GM12892 (cell line): ENCODE data around the gene ADGRF1.

Source experiments
- DNase-seq: peaks from one replicate; pipeline ENCODE4 v3.0.0; 2011; ENCODE audit not compliant: insufficient read length
- FAIRE-seq: peaks from 2 replicates; lab custom pipeline; 2011; peaks lifted over from hg19 to GRCh38; lab: Jason Lieb, UNC
- POLR2A ChIP-seq: IDR thresholded peaks from 2 replicates; pipeline ENCODE4 v1.6.1; 2011; ENCODE audit warnings: low read depth, low read length, control low read depth
- POLR2AphosphoS5 ChIP-seq: IDR thresholded peaks from 2 replicates; pipeline ENCODE4 v1.6.1; 2011; ENCODE audit warnings: low read depth, low read length, control low read depth
- TAF1 ChIP-seq: IDR thresholded peaks from 2 replicates; pipeline ENCODE4 v1.6.1; 2011; ENCODE audit warnings: low read depth, mild to moderate bottlenecking, control low read depth, low read length, borderline replicate concordance

The ADGRF1 gene

DNA sequence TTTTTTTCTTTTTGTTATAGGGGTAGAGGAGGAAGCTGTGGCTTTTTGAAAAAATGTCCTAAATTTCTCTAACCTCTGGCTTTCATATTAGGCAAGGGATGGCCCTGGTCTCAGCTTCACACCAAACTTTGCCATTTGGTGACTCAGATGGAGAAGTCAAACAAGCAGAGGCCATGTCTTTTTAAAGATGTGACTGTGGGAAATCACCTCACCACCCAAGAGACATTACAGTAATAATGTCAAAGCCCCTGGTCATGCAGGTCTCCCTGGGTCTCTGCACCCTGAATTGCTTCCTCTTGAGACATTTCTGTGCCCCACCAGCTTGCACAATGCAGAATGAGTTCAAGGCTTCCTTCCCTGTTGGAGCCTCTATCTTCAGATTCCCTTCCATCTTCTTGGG lies 80.9 kb downstream of the ADGRF1 start:
- DNase-seq (no peak), FAIRE-seq (no peak)
- TF ChIP-seq TAF1 (no peak), POLR2AphosphoS5 (no peak), POLR2A (no peak)

GRCh38 chr6:46959419-46959818 lies 82.7 kb downstream of the ADGRF1 start:
- TF ChIP-seq POLR2AphosphoS5, result no peak
- no peak for TF ChIP-seq POLR2A
- TF ChIP-seq TAF1, result no peak
- DNase-seq, result no peak
- no peak for FAIRE-seq

DNA sequence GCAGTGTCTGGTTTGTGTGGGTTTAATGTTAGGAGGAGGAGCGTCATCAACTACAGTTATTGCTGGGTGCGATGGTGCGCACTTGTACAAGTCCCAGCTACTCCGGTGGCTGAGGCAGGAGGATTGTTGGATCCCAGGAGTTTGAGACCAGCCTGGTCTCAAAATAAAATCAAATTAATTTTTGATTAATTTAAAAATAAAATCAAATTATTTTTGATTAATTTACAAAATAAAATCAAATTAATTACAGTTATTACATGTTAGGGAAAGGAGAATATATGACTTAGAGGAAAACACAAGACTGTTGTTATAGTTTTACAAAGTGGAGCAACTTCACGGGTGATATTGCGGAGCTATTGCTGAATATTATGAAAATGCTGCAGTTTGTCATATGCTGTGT lies 85.7 kb downstream of the ADGRF1 start:
- TF ChIP-seq POLR2A, result no peak
- TF ChIP-seq POLR2AphosphoS5, result no peak
- no peak for TF ChIP-seq TAF1
- no peak for DNase-seq
- no peak for FAIRE-seq

GRCh38 chr6:46954837-46955451 lies 87.2 kb downstream of the ADGRF1 start:
- TF ChIP-seq TAF1, result no peak
- DNase-seq, result no peak
- FAIRE-seq, result no peak

DNA sequence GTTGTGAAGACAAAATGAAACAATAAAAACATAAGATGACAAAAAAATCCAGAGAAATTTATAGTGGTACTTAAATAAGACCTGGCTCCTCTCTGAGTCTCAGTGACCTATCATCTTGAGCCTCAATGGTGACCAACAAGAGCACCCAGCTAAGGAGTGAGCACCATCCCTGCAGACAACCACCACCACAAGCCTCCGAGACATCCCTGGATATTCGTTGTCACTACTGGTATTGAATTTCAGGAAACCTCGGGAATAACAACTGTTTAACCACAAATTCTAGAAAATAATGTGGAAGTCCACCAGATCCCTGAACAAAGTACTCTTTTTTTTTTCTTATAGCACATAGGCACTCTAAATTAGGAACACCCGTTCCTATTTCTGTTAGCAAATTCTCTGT lies 88.2 kb downstream of the ADGRF1 start:
- DNase-seq (no peak), FAIRE-seq (no peak)
- TF ChIP-seq POLR2A (no peak), POLR2AphosphoS5 (no peak), TAF1 (no peak)

- DNase-seq (no peak), FAIRE-seq (no peak)
- TF ChIP-seq TAF1 (no peak), POLR2A (no peak), POLR2AphosphoS5 (no peak)
Measured at GRCh38 chr6:46949632-46950280, 92.4 kb downstream of the ADGRF1 start.

DNA sequence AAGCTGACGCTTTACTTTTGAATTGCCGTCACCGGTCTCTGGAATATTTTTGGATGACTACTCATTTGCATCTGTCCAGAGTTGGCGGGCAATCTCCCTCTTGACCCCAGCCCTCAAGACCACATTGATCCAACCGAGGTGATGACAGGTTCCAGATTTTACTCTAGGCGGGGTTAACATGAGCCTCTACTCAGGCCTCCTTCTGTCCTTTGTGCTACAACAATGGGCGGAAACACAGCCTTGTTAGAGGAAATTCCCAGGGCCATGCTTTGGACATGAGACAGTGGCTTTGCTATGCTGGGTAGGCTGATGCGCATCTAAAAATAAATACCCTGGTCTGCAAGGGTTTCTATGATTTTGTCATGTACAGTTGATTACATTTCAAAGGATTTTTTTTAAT lies 93.4 kb downstream of the ADGRF1 start:
- TF ChIP-seq POLR2A (no peak), TAF1 (no peak), POLR2AphosphoS5 (no peak)
- FAIRE-seq (no peak), DNase-seq (no peak)
